OCI-LY1 (cell line): ENCODE data around the gene GTF2H3.

ENCODE experiments used
- H2AFZ ChIP-seq: fragments of 200-600 bp; sonication (generic), shearing (Covaris generic); 2 replicates; pipeline ENCODE4 v1.6.0; 2014; ENCODE audit warnings: antibody characterized with exemption, mild to moderate bottlenecking, low read length
- H3F3A ChIP-seq: fragments of 200-600 bp; sonication (generic), shearing (Covaris generic); 2 replicates; pipeline ENCODE4 v1.6.0; 2014; ENCODE audit warnings: mild to moderate bottlenecking, antibody characterized with exemption, low read length, moderate library complexity; ENCODE audit not compliant: insufficient read depth
- H3K27ac ChIP-seq: fragments of 200-600 bp; sonication (generic); 2 replicates; pipeline ENCODE4 v1.5.1; 2014; ENCODE audit warnings: low read length, mixed run types, mild to moderate bottlenecking, low read depth; ENCODE audit not compliant: poor library complexity, severe bottlenecking
- H3K27me3 ChIP-seq: fragments of 200-600 bp; sonication (generic); 2 replicates; pipeline ENCODE4 v1.6.0; 2014; ENCODE audit warnings: antibody characterized with exemption, mild to moderate bottlenecking, low read length, moderate library complexity; ENCODE audit not compliant: insufficient read depth
- H3K36me3 ChIP-seq: fragments of 200-600 bp; sonication (generic); 2 replicates; pipeline ENCODE4 v1.6.1; 2014; ENCODE audit warnings: mild to moderate bottlenecking, antibody characterized with exemption, low read length, moderate library complexity, mixed read lengths; ENCODE audit not compliant: insufficient read depth
- H3K4me1 ChIP-seq: fragments of 200-600 bp; sonication (generic); 2 replicates; pipeline ENCODE4 v1.5.1; 2014; ENCODE audit warnings: mild to moderate bottlenecking, low read length, moderate library complexity; ENCODE audit not compliant: insufficient read depth, severe bottlenecking
- H3K4me2 ChIP-seq: fragments of 200-600 bp; sonication (generic), shearing (Covaris generic); 2 replicates; pipeline ENCODE4 v1.6.1; 2014; ENCODE audit warnings: low read length
- H3K4me3 ChIP-seq: fragments of 200-600 bp; sonication (generic); 2 replicates; pipeline ENCODE4 v1.5.1; 2014; ENCODE audit warnings: low read length, low read depth, mild to moderate bottlenecking, mixed read lengths; ENCODE audit not compliant: poor library complexity, severe bottlenecking
- H3K79me2 ChIP-seq: fragments of 200-600 bp; shearing (Covaris generic); 2 replicates; pipeline ENCODE4 v1.6.1; 2016; ENCODE audit warnings: mixed run types, low read length, mixed read lengths; ENCODE audit not compliant: insufficient read depth
- H3K9ac ChIP-seq: fragments of 200-600 bp; sonication (generic), shearing (Covaris generic); 2 replicates; pipeline ENCODE4 v1.6.1; 2014; ENCODE audit warnings: mild to moderate bottlenecking, low read length, mixed read lengths
- H3K9me2 ChIP-seq: fragments of 200-600 bp; sonication (generic), shearing (Covaris generic); 2 replicates; pipeline ENCODE4 v1.6.1; 2014; ENCODE audit warnings: low read depth, mild to moderate bottlenecking, low read length, mixed read lengths
- H3K9me3 ChIP-seq: fragments of 200-600 bp; shearing (Covaris generic); 2 replicates; pipeline ENCODE4 v1.6.1; 2014; ENCODE audit warnings: low read length, mixed read lengths
- H4K20me1 ChIP-seq: fragments of 200-600 bp; sonication (generic), shearing (Covaris generic); 2 replicates; pipeline ENCODE4 v1.6.0; 2016; ENCODE audit warnings: mild to moderate bottlenecking, low read length; ENCODE audit not compliant: insufficient read depth
- CTCF ChIP-seq: fragments of 200-600 bp; sonication (generic), shearing (Covaris generic); IDR thresholded peaks from 2 replicates; pipeline ENCODE4 v1.5.1; 2017; ENCODE audit warnings: mild to moderate bottlenecking, antibody characterized with exemption, low read length, moderate library complexity, mixed read lengths
- EZH2 ChIP-seq: fragments of 200-600 bp; sonication (generic), shearing (Covaris generic); IDR thresholded peaks from 2 replicates; pipeline ENCODE4 v1.8.0; 2017; ENCODE audit warnings: borderline replicate concordance, mixed run types, mild to moderate bottlenecking, antibody characterized with exemption, low read length, moderate library complexity, mixed read lengths

GTF2H3 gene

GRCh38 chr12:123597100-123597499 lies 36.5 kb upstream of the GTF2H3 start:
- peaks cover 1% of the 10 kb centered on the region for H3K79me2 ChIP-seq
- no peak overlapping the region for H3K4me2 ChIP-seq

GRCh38 chr12:123598522-123598921 lies 35.1 kb upstream of the GTF2H3 start:
- peaks cover 16% of the 10 kb centered on the region for H3K79me2 ChIP-seq
- TF ChIP-seq CTCF = no peak
- TF ChIP-seq EZH2 = no peak
- H3K4me3 ChIP-seq = no peak overlapping the region
- no peak overlapping the region for H3K4me2 ChIP-seq
- no peak overlapping the region for H3K9ac ChIP-seq
- peak overlapping the region; percentile 15 for H3K27ac ChIP-seq
- H3K36me3 ChIP-seq = peaks cover 48% of the 10 kb centered on the region
- H3K9me3 ChIP-seq = no peaks in the 10 kb centered on the region
- peaks cover 17% of the 10 kb centered on the region for H3K4me1 ChIP-seq
- H3F3A ChIP-seq = peaks cover 2% of the 10 kb centered on the region; the same call in 1 of the 2 replicates
- no peaks in the 10 kb centered on the region for H3K27me3 ChIP-seq
- no peak overlapping the region for H2AFZ ChIP-seq
- no peaks in the 10 kb centered on the region for H3K9me2 ChIP-seq
- H4K20me1 ChIP-seq = no peaks in the 10 kb centered on the region

More at GRCh38 chr12:123597100-123597499, 36.5 kb upstream of the GTF2H3 start:
- Histone ChIP-seq H3K4me3 (no peak overlapping the region), H3K36me3 (peaks cover 62% of the 10 kb centered on the region), H3K27me3 (no peaks in the 10 kb centered on the region), H3K9me3 (no peaks in the 10 kb centered on the region), H2AFZ (no peak overlapping the region), H3K4me1 (peaks cover 7% of the 10 kb centered on the region), H3F3A (peaks cover 2% of the 10 kb centered on the region; the same call in 1 of the 2 replicates), H3K9ac (no peak overlapping the region), H3K9me2 (no peaks in the 10 kb centered on the region), H4K20me1 (no peaks in the 10 kb centered on the region), H3K27ac (no peak overlapping the region)
- TF ChIP-seq CTCF (no peak), EZH2 (no peak)

GRCh38 chr12:123599310-123599709 lies 34.3 kb upstream of the GTF2H3 start:
- H3K4me1 ChIP-seq = peaks cover 20% of the 10 kb centered on the region
- H3F3A ChIP-seq = peaks cover 2% of the 10 kb centered on the region; the same call in 1 of the 2 replicates
- peaks cover 46% of the 10 kb centered on the region; the same call in 1 of the 2 replicates for H3K36me3 ChIP-seq

More at GRCh38 chr12:123599310-123599709, 34.3 kb upstream of the GTF2H3 start:
- H3K4me3 ChIP-seq = no peak overlapping the region
- TF ChIP-seq EZH2 (no peak), CTCF (no peak)
- H3K27me3 ChIP-seq = no peaks in the 10 kb centered on the region
- H3K9ac ChIP-seq = no peak overlapping the region
- H3K27ac ChIP-seq = no peak overlapping the region
- H2AFZ ChIP-seq = no peak overlapping the region
- no peak overlapping the region for H3K4me2 ChIP-seq
- H3K9me2 ChIP-seq = no peaks in the 10 kb centered on the region
- no peaks in the 10 kb centered on the region for H4K20me1 ChIP-seq
- peaks cover 24% of the 10 kb centered on the region for H3K79me2 ChIP-seq
- no peaks in the 10 kb centered on the region for H3K9me3 ChIP-seq
